Activated B cell treated with CpG ODN at 0.5 μM for 24 hours (primary cell): Measurements from ENCODE around the gene MBD6. TPM values are rescaled to one million over a fixed set of nuclear protein-coding genes. Genes with fewer than 3 reads are reported as not detected.
A peak's percentile ranks its signal among the peaks of the same experiment; 100 is the strongest.
"Not testable (repeated sequence)": the region's sequence is repeated elsewhere in the genome, so short reads cannot be mapped to it uniquely, and the experiment has no call there.

Experiments used
- ATAC-seq: fragments of 200-7000 bp; cut with Tn5 transposase; one replicate; pipeline ENCODE4 v1.10.0; 2021; ENCODE audit warnings: low read depth, mild to moderate bottlenecking, moderate library complexity
- CTCF ChIA-PET: fragments of 350-600 bp; sonication (Branson Sonifier 250); formaldehyde crosslinking; loops from one replicate; lab custom pipeline; 2021; ENCODE audit warnings: antibody characterized with exemption; lab: Charles Lee
- POLR2A ChIA-PET: fragments of 350-600 bp; sonication (Branson Sonifier 250); formaldehyde crosslinking; loops from one replicate; lab custom pipeline; 2021; ENCODE audit warnings: antibody characterized with exemption; lab: Charles Lee
- DNase-seq: peaks from one replicate; pipeline ENCODE4 v3.0.0; 2022
- H3K27ac Mint-ChIP-seq: one replicate; pipeline ENCODE4 v1.8.0; 2020; ENCODE audit warnings: mixed read lengths
- H3K27me3 Mint-ChIP-seq: one replicate; pipeline ENCODE4 v1.8.0; 2021; ENCODE audit warnings: mixed read lengths
- H3K36me3 Mint-ChIP-seq: one replicate; pipeline ENCODE4 v1.8.0; 2021; ENCODE audit warnings: low read depth, mixed read lengths
- H3K4me1 Mint-ChIP-seq: one replicate; pipeline ENCODE4 v1.8.0; 2021; ENCODE audit warnings: mixed read lengths
- H3K4me3 Mint-ChIP-seq: one replicate; pipeline ENCODE4 v1.8.0; 2020; ENCODE audit warnings: mild to moderate bottlenecking, mixed read lengths
- H3K9me3 Mint-ChIP-seq: one replicate; pipeline ENCODE4 v1.8.0; 2020; ENCODE audit warnings: mixed read lengths
- intact Hi-C: fragments of 100-400 bp; cut with micrococcal nuclease; formaldehyde crosslinking; loops from one replicate; pipeline ENCODE4 v1.15.1; 2024
- total RNA-seq: library from RNA; stranded (reverse); gene quantifications from 2 replicates; pipeline ENCODE4 v1.2.3, GENCODE V29; 2022
- TF ChIP-seq, protein P1 (sequence below): fragments of 200-600 bp; IDR thresholded peaks from one replicate; pipeline ENCODE4 v1.8.0; 2022; ENCODE audit warnings: antibody characterized with exemption, mild to moderate bottlenecking

The MBD6 gene
- total RNA-seq, 1 donor from 2014 or later: 105 TPM

DNA sequence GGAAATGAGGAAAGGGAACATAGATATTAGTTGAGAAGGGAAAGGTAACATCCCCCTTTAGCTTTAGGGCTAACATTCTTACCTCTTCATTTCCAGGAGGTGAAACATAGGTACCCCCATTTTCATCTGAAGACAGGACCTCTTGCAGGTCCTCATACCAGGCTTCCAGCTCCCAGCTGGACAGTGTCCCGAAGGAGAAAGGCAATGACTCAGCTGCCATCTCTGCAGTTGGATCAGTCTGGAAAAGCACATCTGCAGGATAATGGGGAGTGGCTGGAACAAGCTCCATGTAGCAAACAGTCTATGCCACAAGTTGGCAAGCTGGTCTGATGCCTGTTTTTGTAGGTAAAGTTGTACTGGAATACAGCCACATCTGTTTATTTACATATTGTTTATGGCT is 5.4 kb upstream of the MBD6 start:
- ATAC-seq (no peak), DNase-seq (no peak)
- TF ChIP-seq, protein P1, sequence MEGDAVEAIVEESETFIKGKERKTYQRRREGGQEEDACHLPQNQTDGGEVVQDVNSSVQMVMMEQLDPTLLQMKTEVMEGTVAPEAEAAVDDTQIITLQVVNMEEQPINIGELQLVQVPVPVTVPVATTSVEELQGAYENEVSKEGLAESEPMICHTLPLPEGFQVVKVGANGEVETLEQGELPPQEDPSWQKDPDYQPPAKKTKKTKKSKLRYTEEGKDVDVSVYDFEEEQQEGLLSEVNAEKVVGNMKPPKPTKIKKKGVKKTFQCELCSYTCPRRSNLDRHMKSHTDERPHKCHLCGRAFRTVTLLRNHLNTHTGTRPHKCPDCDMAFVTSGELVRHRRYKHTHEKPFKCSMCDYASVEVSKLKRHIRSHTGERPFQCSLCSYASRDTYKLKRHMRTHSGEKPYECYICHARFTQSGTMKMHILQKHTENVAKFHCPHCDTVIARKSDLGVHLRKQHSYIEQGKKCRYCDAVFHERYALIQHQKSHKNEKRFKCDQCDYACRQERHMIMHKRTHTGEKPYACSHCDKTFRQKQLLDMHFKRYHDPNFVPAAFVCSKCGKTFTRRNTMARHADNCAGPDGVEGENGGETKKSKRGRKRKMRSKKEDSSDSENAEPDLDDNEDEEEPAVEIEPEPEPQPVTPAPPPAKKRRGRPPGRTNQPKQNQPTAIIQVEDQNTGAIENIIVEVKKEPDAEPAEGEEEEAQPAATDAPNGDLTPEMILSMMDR: no peak
- Mint-ChIP-seq H3K9me3 (no peaks in the 10 kb centered on the region), H3K4me3 (no peak overlapping the region), H3K27me3 (no peaks in the 10 kb centered on the region), H3K4me1 (peaks cover 40% of the 10 kb centered on the region), H3K27ac (no peak overlapping the region), H3K36me3 (peaks cover 78% of the 10 kb centered on the region)
- ChIA-PET POLR2A (interaction anchor here (0.6 kb wide), 1 partner anchor 29 kb away, joined by 3 read pairs; the partner anchor contains the start of gene MARS1), CTCF (interaction anchor here (0.7 kb wide), 1 partner anchor 73 kb away, joined by 3 read pairs; no protein-coding TSS in a partner anchor)
- intact Hi-C loops: no loop called here

DNA sequence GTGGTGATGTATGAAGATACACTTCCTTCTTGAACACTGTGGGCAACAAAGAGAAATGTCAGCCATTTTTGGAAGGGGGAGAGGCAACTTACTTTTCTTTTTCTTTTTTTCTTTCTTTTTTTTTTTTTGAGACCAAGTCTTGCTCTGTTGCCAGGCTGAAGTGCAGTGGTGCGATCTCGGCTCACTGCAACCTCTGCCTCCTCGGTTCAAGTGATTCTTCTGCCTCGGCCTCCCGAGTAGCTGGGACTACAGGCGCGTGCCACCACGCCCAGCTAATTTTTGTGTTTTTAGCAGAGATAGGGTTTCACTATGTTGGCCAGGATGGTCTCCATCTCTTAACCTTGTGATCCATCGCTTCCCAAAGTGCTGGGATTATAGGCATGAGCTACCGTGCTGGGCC is 4.9 kb upstream of the MBD6 start:
- intact Hi-C loops, DNase-seq, H3K4me3 Mint-ChIP-seq, H3K9me3 Mint-ChIP-seq, ATAC-seq, H3K27me3 Mint-ChIP-seq, H3K27ac Mint-ChIP-seq: not testable (repeated sequence)
- H3K4me1 Mint-ChIP-seq: peaks cover 41% of the 10 kb centered on the region
- ChIA-PET POLR2A (interaction anchor here (0.9 to 3.5 kb wide), 2 partner anchors 29 to 38 kb away, joined by 3 to 26 read pairs; partner anchors contain the start of gene ARHGAP9), CTCF (interaction anchor here (0.7 kb wide), 1 partner anchor 72 kb away, joined by 3 read pairs; no protein-coding TSS in a partner anchor)
- peaks cover 73% of the 10 kb centered on the region for H3K36me3 Mint-ChIP-seq

DNA sequence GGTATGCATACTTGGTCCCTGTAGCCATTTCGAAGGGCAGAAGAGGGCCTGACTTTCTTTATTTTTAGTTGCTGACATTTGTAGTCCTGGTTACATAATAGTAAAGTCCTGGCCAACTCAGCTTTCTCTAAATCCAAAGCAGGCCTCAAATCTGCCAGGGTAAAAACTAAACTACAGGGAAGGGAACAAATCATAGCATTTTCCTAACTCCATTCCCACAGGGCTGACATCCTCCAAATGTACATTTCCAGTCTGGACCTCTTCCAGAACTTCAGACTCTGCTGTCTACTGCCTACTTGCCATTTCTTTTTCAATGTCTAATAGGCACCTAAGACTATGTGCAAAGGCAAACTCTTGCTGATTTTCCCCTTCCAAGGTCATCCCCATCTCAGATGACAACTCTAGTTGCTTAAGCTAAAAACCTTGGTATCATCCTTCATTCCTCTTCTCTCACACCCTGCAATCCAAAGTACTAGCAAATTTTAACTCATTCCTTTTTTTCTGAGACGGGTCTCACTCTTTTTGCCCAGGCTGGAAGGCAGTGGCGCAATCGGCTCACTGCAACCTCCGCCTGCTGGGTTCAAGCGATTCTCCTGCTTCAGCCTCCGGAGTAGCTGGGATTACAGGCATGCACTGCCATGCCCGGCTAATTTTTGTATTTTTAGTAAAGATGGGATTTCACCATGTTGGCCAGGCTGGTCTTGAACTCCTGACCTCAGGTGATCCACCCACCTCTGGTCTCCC is 4.3 kb upstream of the MBD6 start:
- CTCF ChIA-PET: no interaction called here
- intact Hi-C loops: no loop called here
- Mint-ChIP-seq H3K27ac (peak overlapping the region; percentile 54), H3K27me3 (no peaks in the 10 kb centered on the region), H3K36me3 (peaks cover 69% of the 10 kb centered on the region), H3K9me3 (no peaks in the 10 kb centered on the region), H3K4me1 (peaks cover 44% of the 10 kb centered on the region), H3K4me3 (peak overlapping the region; percentile 98)
- DNase-seq (no peak), ATAC-seq (no peak)
- POLR2A ChIA-PET: interaction anchor here (0.6 to 3.5 kb wide), 4 partner anchors 29 to 962 kb away, joined by 3 to 26 read pairs (median 16); partner anchors contain the start of gene ARHGAP9
- TF ChIP-seq, protein P1: no peak

DNA sequence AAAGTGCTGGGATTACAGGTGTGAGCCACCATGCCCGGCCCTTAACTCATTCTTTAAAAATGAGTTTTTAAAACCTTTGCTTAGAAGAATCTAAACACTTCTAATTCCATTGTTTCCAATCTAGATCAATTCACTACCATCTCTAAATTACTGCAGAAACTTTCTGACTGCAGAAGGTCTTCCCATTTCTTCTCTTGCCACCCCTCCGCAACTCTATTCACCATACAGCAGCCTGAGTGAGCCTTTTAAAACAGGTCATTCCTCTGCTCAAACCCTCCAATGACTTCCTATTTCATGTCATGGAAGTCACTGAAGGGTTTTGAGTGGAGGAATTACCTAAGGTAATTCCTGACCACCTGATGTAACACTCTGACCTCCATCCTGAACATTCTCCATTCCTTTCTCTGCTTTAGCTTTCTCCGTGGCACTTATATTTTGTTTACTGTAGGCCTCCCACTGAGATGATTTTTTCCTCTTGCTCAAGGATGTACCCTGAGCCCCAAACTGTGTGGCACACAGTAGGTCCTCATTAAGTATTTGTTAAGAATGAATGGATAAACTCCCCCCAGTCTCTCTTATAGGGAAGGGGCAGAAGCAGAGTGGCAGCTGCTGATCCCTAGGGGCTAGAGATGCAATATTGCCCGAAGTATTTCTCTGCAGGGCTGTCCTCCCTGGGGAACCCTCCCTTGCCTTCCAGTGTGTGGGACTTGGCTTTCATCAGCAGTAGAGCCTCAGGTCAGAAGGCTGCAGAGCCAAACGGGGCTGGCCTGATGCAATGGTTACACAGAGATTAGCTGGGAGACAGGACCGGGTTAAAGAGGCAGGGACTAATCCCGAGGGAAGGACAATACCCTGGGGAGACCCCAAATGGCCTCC is 3.5 kb upstream of the MBD6 start:
- peak overlapping the region; percentile 98 for H3K4me3 Mint-ChIP-seq
- DNase-seq (peak; percentile 31), ATAC-seq (peak; percentile 1)
- CTCF ChIA-PET: no interaction called here
- H3K27me3 Mint-ChIP-seq: no peaks in the 10 kb centered on the region
- H3K9me3 Mint-ChIP-seq: no peaks in the 10 kb centered on the region
- TF ChIP-seq, protein P1: no peak
- intact Hi-C loops: no loop called here
- H3K27ac Mint-ChIP-seq: peak overlapping the region; percentile 99
- H3K4me1 Mint-ChIP-seq: peaks cover 52% of the 10 kb centered on the region
- POLR2A ChIA-PET: interaction anchor here (0.6 to 3.5 kb wide), 21 partner anchors 9 to 1391 kb away, joined by 3 to 36 read pairs (median 7); partner anchors contain the start of genes ARHGAP9, DCTN2, ESYT1 and GLI1
- peaks cover 64% of the 10 kb centered on the region for H3K36me3 Mint-ChIP-seq

DNA sequence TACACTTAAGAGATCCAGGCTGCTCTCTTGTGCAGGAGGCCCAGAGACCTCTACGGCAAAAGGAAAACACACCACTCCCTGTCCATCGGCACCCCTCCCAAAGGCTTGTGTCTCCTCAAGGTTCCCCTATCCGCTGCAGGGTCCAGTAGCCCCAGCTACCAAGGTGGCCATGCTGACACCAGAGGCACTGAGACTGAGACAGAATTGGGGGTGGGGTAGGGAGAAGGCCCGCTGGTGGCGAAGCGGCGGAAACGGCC is 2.9 kb upstream of the MBD6 start:
- H3K4me3 Mint-ChIP-seq: peak overlapping the region; percentile 98
- no peaks in the 10 kb centered on the region for H3K9me3 Mint-ChIP-seq
- TF ChIP-seq, protein P1: no peak
- POLR2A ChIA-PET: interaction anchor here (0.6 to 3.5 kb wide), 22 partner anchors 8 to 1702 kb away, joined by 3 to 36 read pairs (median 6); partner anchors contain the start of genes ARHGAP9, DCTN2, ESYT1 and GLI1
- CTCF ChIA-PET: no interaction called here
- H3K27ac Mint-ChIP-seq: peak overlapping the region; percentile 99
- peaks cover 63% of the 10 kb centered on the region for H3K36me3 Mint-ChIP-seq
- DNase-seq (no peak), ATAC-seq (no peak)
- H3K27me3 Mint-ChIP-seq: no peaks in the 10 kb centered on the region
- intact Hi-C loops: loop anchor here (1.0 to 5.0 kb wide), 10 partner anchors 32 to 1692 kb away; partner anchors contain the start of genes ARHGAP9, CDK4, DNAJC14 and GLI1
- H3K4me1 Mint-ChIP-seq: peaks cover 57% of the 10 kb centered on the region
